DND-41 (cell line): ENCODE data around the gene PRKCE.
A peak's percentile ranks its signal among the peaks of the same experiment; 100 is the strongest.

Experiments used
- ATAC-seq: fragments of 200-7000 bp; cut with Tn5 transposase; 3 replicates; pipeline ENCODE4 v1.9.1; 2021; ENCODE audit warnings: low read depth; ENCODE audit not compliant: insufficient read depth
- DNase-seq: peaks from one replicate; pipeline ENCODE4 v3.0.0-alpha.2; 2020
- H2AFZ ChIP-seq: 2 replicates; pipeline ENCODE4 v1.6.0; 2012; ENCODE audit warnings: low read depth, low read length
- H3K27ac ChIP-seq: 2 replicates; pipeline ENCODE4 v1.5.1; 2012; ENCODE audit warnings: low read length, inconsistent platforms
- H3K27me3 ChIP-seq: fragments of 200-600 bp; sonication (generic); 2 replicates; pipeline ENCODE4 v1.6.0; 2012; ENCODE audit warnings: low read length, mild to moderate bottlenecking, inconsistent platforms; ENCODE audit not compliant: insufficient read depth, poor library complexity
- H3K36me3 ChIP-seq: 2 replicates; pipeline ENCODE4 v1.5.1; 2012; ENCODE audit warnings: low read length, inconsistent platforms; ENCODE audit not compliant: insufficient read depth
- H3K4me1 ChIP-seq: 2 replicates; pipeline ENCODE4 v1.5.1; 2012; ENCODE audit warnings: mild to moderate bottlenecking, low read length; ENCODE audit not compliant: insufficient read depth
- H3K4me2 ChIP-seq: 2 replicates; pipeline ENCODE4 v1.6.0; 2012; ENCODE audit warnings: mild to moderate bottlenecking, moderate library complexity, low read length, inconsistent platforms; ENCODE audit not compliant: insufficient read depth
- H3K4me3 ChIP-seq, 2 experiments: fragments of 200-600 bp in 1 of 2; shearing (Covaris generic) in 1 of 2; 2 replicates each; pipeline ENCODE4 v1.5.1; 2012 to 2016; ENCODE audit warnings: inconsistent platforms in 2 of 2, low read length in 2 of 2, mild to moderate bottlenecking in 2 of 2, low read depth in 1 of 2, moderate library complexity in 1 of 2
- H3K79me2 ChIP-seq: 2 replicates; pipeline ENCODE4 v1.6.0; 2012; ENCODE audit warnings: low read length, inconsistent platforms; ENCODE audit not compliant: insufficient read depth
- H3K9ac ChIP-seq: 2 replicates; pipeline ENCODE4 v1.6.0; 2012; ENCODE audit warnings: low read depth, mild to moderate bottlenecking, inconsistent platforms, low read length, moderate library complexity
- H3K9me3 ChIP-seq: 2 replicates; pipeline ENCODE4 v1.5.1; 2012; ENCODE audit warnings: low read length, moderate library complexity, mild to moderate bottlenecking, inconsistent platforms; ENCODE audit not compliant: insufficient read depth, severe bottlenecking
- H4K20me1 ChIP-seq: 2 replicates; pipeline ENCODE4 v1.6.0; 2012; ENCODE audit warnings: low read length; ENCODE audit not compliant: insufficient read depth
- EZH2 ChIP-seq: IDR thresholded peaks from 3 replicates; pipeline ENCODE4 v1.6.1; 2012; ENCODE audit warnings: borderline replicate concordance, low read depth, mild to moderate bottlenecking, moderate library complexity, low read length, inconsistent platforms; ENCODE audit not compliant: severe bottlenecking
- TF ChIP-seq, protein P1 (sequence below): IDR thresholded peaks from 2 replicates; pipeline ENCODE4 v1.5.1; 2012; ENCODE audit warnings: borderline replicate concordance, low read length, moderate library complexity, mild to moderate bottlenecking; ENCODE audit not compliant: poor library complexity, severe bottlenecking; ENCODE audit errors: extremely low read depth

PRKCE gene

DNA sequence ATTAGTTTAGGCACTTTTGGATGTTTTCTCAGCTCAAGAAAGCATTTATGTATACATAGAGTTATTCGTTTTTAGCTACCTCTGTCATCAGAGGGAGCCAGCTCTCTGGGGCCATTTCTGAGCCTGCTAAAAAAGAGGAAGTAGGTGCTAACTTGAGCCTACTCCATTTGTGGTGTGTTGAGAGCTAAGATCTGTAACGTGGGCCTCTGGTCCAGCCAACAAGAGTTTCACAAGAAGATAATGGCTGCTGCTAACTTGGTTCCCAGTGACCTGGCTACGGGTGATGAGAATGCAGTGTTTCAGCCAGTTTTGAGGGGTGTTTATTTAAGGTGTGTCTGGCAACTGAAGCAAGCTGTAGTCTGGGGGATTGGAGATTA lies 182.5 kb downstream of the PRKCE start:
- Histone ChIP-seq H3K9ac (no peak overlapping the region), H3K27ac (0 out of 2 replicates have a peak overlapping the region, but pooled peaks have one; percentile 34), H3K36me3 (no peaks in the 10 kb centered on the region), H3K4me1 (no peaks in the 10 kb centered on the region; the same call in 1 of the 2 replicates), H3K27me3 (no peaks in the 10 kb centered on the region), H2AFZ (0 out of 2 replicates have a peak overlapping the region, but pooled peaks have one; percentile 6), H3K4me3 (no peak overlapping the region), H3K9me3 (peaks cover 18% of the 10 kb centered on the region), H4K20me1 (no peaks in the 10 kb centered on the region), H3K79me2 (peaks cover 2% of the 10 kb centered on the region; the same call in 1 of the 2 replicates), H3K4me2 (no peak overlapping the region)
- TF ChIP-seq, protein P1, sequence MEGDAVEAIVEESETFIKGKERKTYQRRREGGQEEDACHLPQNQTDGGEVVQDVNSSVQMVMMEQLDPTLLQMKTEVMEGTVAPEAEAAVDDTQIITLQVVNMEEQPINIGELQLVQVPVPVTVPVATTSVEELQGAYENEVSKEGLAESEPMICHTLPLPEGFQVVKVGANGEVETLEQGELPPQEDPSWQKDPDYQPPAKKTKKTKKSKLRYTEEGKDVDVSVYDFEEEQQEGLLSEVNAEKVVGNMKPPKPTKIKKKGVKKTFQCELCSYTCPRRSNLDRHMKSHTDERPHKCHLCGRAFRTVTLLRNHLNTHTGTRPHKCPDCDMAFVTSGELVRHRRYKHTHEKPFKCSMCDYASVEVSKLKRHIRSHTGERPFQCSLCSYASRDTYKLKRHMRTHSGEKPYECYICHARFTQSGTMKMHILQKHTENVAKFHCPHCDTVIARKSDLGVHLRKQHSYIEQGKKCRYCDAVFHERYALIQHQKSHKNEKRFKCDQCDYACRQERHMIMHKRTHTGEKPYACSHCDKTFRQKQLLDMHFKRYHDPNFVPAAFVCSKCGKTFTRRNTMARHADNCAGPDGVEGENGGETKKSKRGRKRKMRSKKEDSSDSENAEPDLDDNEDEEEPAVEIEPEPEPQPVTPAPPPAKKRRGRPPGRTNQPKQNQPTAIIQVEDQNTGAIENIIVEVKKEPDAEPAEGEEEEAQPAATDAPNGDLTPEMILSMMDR, result no peak
- TF ChIP-seq EZH2, result no peak
- DNase-seq, result no peak
- ATAC-seq, result no peak

GRCh38 chr2:45834372-45834771 lies 182.9 kb downstream of the PRKCE start:
- Histone ChIP-seq H3K9me3 (peaks cover 17% of the 10 kb centered on the region), H3K4me3 (no peak overlapping the region), H3K36me3 (no peaks in the 10 kb centered on the region), H3K4me1 (peaks cover 1% of the 10 kb centered on the region), H3K4me2 (no peak overlapping the region), H3K9ac (no peak overlapping the region), H3K79me2 (peaks cover 5% of the 10 kb centered on the region), H3K27me3 (no peaks in the 10 kb centered on the region), H4K20me1 (no peaks in the 10 kb centered on the region), H2AFZ (no peak overlapping the region), H3K27ac (no peak overlapping the region)
- no peak for DNase-seq
- ATAC-seq, result no peak
- no peak for TF ChIP-seq EZH2

DNA sequence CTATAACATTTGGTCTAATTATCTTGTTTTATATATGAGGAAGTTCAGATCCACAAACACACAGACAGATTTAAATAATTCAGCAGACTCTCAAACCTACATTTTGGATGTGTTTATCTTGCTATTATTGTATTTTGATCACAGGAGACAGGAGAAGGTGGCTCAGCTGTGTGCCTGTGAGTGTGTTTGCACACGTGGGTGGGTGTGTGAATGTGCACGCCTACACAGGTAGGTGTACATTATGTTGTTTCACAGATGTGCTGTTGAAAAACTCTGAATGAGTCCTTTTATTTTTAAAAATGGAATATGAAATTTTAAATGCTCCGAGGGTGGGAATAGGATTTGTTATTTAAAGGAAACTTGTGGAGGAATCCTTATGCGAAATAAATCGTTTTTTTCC lies 183.4 kb downstream of the PRKCE start:
- no peak overlapping the region for H2AFZ ChIP-seq
- TF ChIP-seq EZH2, result no peak
- TF ChIP-seq, protein P1, result no peak
- H3K4me3 ChIP-seq, result no peak overlapping the region
- H3K27me3 ChIP-seq, result no peaks in the 10 kb centered on the region
- H3K4me2 ChIP-seq, result no peak overlapping the region
- no peak for ATAC-seq
- no peak overlapping the region for H3K9ac ChIP-seq
- no peak overlapping the region for H3K27ac ChIP-seq
- no peaks in the 10 kb centered on the region for H4K20me1 ChIP-seq
- peaks cover 15% of the 10 kb centered on the region for H3K9me3 ChIP-seq
- peaks cover 6% of the 10 kb centered on the region for H3K4me1 ChIP-seq
- H3K36me3 ChIP-seq, result no peaks in the 10 kb centered on the region
- peaks cover 6% of the 10 kb centered on the region; the same call in 1 of the 2 replicates for H3K79me2 ChIP-seq
- no peak for DNase-seq

GRCh38 chr2:45836316-45836715 lies 184.8 kb downstream of the PRKCE start:
- no peak for ATAC-seq

More at GRCh38 chr2:45836316-45836715, 184.8 kb downstream of the PRKCE start:
- Histone ChIP-seq H3K27me3 (no peaks in the 10 kb centered on the region), H3K9me3 (peaks cover under 1% of the 10 kb centered on the region), H3K4me3 (no peak overlapping the region), H3K4me1 (peaks cover 21% of the 10 kb centered on the region), H3K36me3 (no peaks in the 10 kb centered on the region), H4K20me1 (no peaks in the 10 kb centered on the region), H2AFZ (no peak overlapping the region), H3K4me2 (no peak overlapping the region), H3K9ac (no peak overlapping the region), H3K27ac (no peak overlapping the region), H3K79me2 (peaks cover 6% of the 10 kb centered on the region; the same call in 1 of the 2 replicates)
- no peak for DNase-seq
- TF ChIP-seq, protein P1, result no peak
- TF ChIP-seq EZH2, result no peak
